HEK293T (cell line): ENCODE data around the gene DCANP1.

ENCODE experiments used
- BHLHE40 ChIP-seq: fragments of 450-650 bp; IDR thresholded peaks from 2 replicates; pipeline ENCODE4 v1.6.1; 2016; ENCODE audit warnings: mild to moderate bottlenecking, moderate library complexity, borderline replicate concordance
- CTBP1 ChIP-seq: fragments of 450-650 bp; IDR thresholded peaks from 2 replicates; pipeline ENCODE4 v1.6.1; 2016; ENCODE audit warnings: borderline replicate concordance
- FOXK2 ChIP-seq: fragments of 450-650 bp; IDR thresholded peaks from 2 replicates; pipeline ENCODE4 v1.6.1; 2016; ENCODE audit warnings: mild to moderate bottlenecking
- FOXM1 ChIP-seq: fragments of 450-650 bp; IDR thresholded peaks from 2 replicates; pipeline ENCODE4 v1.6.1; 2017; ENCODE audit warnings: mild to moderate bottlenecking, borderline replicate concordance
- HDGF ChIP-seq: fragments of 450-650 bp; IDR thresholded peaks from 2 replicates; pipeline ENCODE4 v1.6.1; 2017; ENCODE audit warnings: antibody characterized with exemption, borderline replicate concordance
- L3MBTL2 ChIP-seq: fragments of 450-650 bp; conservative IDR thresholded peaks from 2 replicates; pipeline ENCODE4 v1.6.1; 2016; ENCODE audit warnings: mild to moderate bottlenecking
- LEF1 ChIP-seq: fragments of 450-650 bp; IDR thresholded peaks from 2 replicates; pipeline ENCODE4 v1.6.1; 2017; ENCODE audit warnings: mild to moderate bottlenecking, borderline replicate concordance
- NFRKB ChIP-seq: fragments of 450-650 bp; IDR thresholded peaks from 2 replicates; pipeline ENCODE4 v1.6.1; 2016; ENCODE audit warnings: mild to moderate bottlenecking, moderate library complexity
- SP1 ChIP-seq: fragments of 450-650 bp; IDR thresholded peaks from 2 replicates; pipeline ENCODE4 v1.6.1; 2017
- SUZ12 ChIP-seq: fragments of 450-650 bp; IDR thresholded peaks from 2 replicates; pipeline ENCODE4 v1.6.1; 2016; ENCODE audit warnings: mild to moderate bottlenecking
- ZNF384 ChIP-seq: fragments of 450-650 bp; IDR thresholded peaks from 2 replicates; pipeline ENCODE4 v1.6.1; 2016

DNA sequence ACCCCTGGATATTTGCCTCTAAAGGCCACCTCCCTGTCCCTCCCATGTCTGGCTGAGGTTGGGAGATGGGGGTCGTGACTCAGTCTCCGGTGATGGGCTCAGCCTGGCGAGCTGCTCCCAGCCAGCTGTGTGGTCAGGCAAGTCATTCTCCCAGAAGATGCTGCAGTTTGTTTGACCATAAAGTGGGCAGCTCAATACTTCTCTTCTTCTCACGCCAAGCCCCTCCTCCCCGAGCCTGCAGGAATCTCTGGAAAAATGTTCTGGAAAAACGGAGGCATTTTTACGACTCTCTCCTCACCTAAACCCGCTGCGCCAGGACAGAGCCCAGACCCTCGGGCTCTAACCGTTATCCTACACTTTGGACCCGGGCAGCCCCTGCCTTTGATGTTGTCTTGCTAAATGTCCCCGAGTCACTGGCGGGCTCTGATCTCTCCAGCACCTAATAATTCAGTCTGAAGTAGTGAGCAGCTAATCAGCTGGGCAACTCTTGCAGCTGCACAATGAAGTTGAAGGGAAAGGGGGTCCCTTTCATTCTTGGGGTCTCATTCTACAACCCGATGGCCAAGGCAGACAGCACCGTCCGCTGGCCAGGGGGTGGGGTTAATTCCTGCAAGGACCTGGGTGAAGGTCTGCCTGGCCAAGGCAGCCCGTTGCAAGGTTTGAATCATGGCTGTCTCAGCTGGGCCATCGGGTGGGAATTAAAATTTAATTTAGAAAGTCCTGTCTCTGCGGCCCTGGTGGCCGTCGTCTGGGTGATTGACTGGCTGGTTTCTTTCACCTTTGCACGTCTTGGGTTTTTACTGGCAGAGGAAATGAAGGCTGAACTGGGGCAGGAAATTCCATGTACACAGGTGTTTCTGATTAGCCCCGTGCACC lies 12.3 kb downstream of the DCANP1 start:
- TF ChIP-seq LEF1 (no peak), FOXK2 (no peak), BHLHE40 (no peak), NFRKB (no peak), FOXM1 (no peak), ZNF384 (no peak), CTBP1 (no peak), SP1 (no peak), L3MBTL2 (no peak), SUZ12 (no peak), HDGF (no peak)
